Activated effector memory CD4-positive, alpha-beta T cell treated with Interleukin-2 at 50 U/mL for 16 hours (primary cell): ENCODE data around the gene NPHS1.
A peak's percentile ranks its signal among the peaks of the same experiment; 100 is the strongest.
"Not testable (repeated sequence)": the region's sequence is repeated elsewhere in the genome, so short reads cannot be mapped to it uniquely, and the experiment has no call there.

Source experiments
- DNase-seq: peaks from one replicate; pipeline ENCODE4 v3.0.0-alpha.2; 2020

The NPHS1 gene

GRCh38 chr19:35879068-35879467 lies 26.8 kb upstream of the NPHS1 start:
- no peak for DNase-seq

- DNase-seq, result no peak
Observed at GRCh38 chr19:35874392-35874930, 22.2 kb upstream of the NPHS1 start.

GRCh38 chr19:35872180-35872579 lies 19.9 kb upstream of the NPHS1 start:
- no peak for DNase-seq

- DNase-seq, result no peak
Observed at GRCh38 chr19:35871611-35872010, 19.3 kb upstream of the NPHS1 start.

GRCh38 chr19:35870798-35871197 lies 18.5 kb upstream of the NPHS1 start:
- DNase-seq, result no peak

GRCh38 chr19:35870124-35870736 lies 17.9 kb upstream of the NPHS1 start:
- not testable (repeated sequence) for DNase-seq

GRCh38 chr19:35869327-35870123 lies 17.2 kb upstream of the NPHS1 start:
- DNase-seq, result peak; percentile 65

- no peak for DNase-seq
Observed at GRCh38 chr19:35868823-35869326, 16.6 kb upstream of the NPHS1 start.

- DNase-seq, result peak; percentile 57
Observed at GRCh38 chr19:35868172-35868822, 16.0 kb upstream of the NPHS1 start, which contains the start of gene APLP1. APLP1 (plus strand) TSS chr19:35868574; CDS start chr19:35868637, 63 bp downstream.

GRCh38 chr19:35863018-35863417 lies 10.7 kb upstream of the NPHS1 start:
- DNase-seq, result no peak

- DNase-seq, result no peak
Observed at GRCh38 chr19:35862528-35862927, 10.2 kb upstream of the NPHS1 start.

- DNase-seq, result no peak
Observed at GRCh38 chr19:35861640-35862160, 9.4 kb upstream of the NPHS1 start.

- DNase-seq, result no peak
Observed at GRCh38 chr19:35860818-35861639, 8.7 kb upstream of the NPHS1 start.

GRCh38 chr19:35860436-35860817 lies 8.1 kb upstream of the NPHS1 start:
- DNase-seq, result no peak

GRCh38 chr19:35859414-35859813 lies 7.1 kb upstream of the NPHS1 start:
- no peak for DNase-seq

GRCh38 chr19:35858311-35858710 lies 6.0 kb upstream of the NPHS1 start:
- no peak for DNase-seq

- DNase-seq, result peak; percentile 11
Observed at GRCh38 chr19:35856546-35857149, 4.3 kb upstream of the NPHS1 start, which contains the start of gene KIRREL2. KIRREL2 (plus strand) TSS chr19:35856911; CDS start chr19:35857120, 209 bp downstream.

- no peak for DNase-seq
Observed at GRCh38 chr19:35853038-35853756, 893 bp upstream of the NPHS1 start.

GRCh38 chr19:35851213-35852028 lies 883 bp downstream of the NPHS1 start:
- no peak for DNase-seq

- DNase-seq, result no peak
Observed at GRCh38 chr19:35848919-35849505, 3.3 kb downstream of the NPHS1 start.
